ENCODE results near the gene CLEC11A.
"Not testable (repeated sequence)": the region's sequence is repeated elsewhere in the genome, so short reads cannot be mapped to it uniquely, and the experiment has no call there.

CLEC11A gene

GRCh38 chr19:50759076-50759475 lies 35.9 kb downstream of the CLEC11A start:
- not testable (repeated sequence) for DNase-seq (ENCODE audit: low read depth)

GRCh38 chr19:50759886-50760285 lies 36.7 kb downstream of the CLEC11A start:
- DNase-seq (ENCODE audit: low read depth): no peak

GRCh38 chr19:50761501-50761900 lies 38.3 kb downstream of the CLEC11A start:
- DNase-seq (ENCODE audit: low read depth): not testable (repeated sequence)

GRCh38 chr19:50763521-50763920 lies 40.4 kb downstream of the CLEC11A start:
- DNase-seq (ENCODE audit: low read depth): not testable (repeated sequence)

GRCh38 chr19:50764409-50764808 lies 41.2 kb downstream of the CLEC11A start:
- DNase-seq (ENCODE audit: low read depth): no peak

GRCh38 chr19:50766746-50767145 lies 43.6 kb downstream of the CLEC11A start:
- DNase-seq (ENCODE audit: low read depth): not testable (repeated sequence)

- DNase-seq (ENCODE audit: low read depth): not testable (repeated sequence)
These were observed 44.1 kb downstream of the CLEC11A start for GRCh38 chr19:50767263-50767662.

- no peak for DNase-seq (ENCODE audit: low read depth)
These were observed 45.1 kb downstream of the CLEC11A start for GRCh38 chr19:50768277-50768676.

- DNase-seq (ENCODE audit: low read depth): not testable (repeated sequence)
These were observed 47.0 kb downstream of the CLEC11A start, which contains the start of gene GPR32 for GRCh38 chr19:50770164-50770563. Gene GPR32 (plus strand): TSS chr19:50770464. CDS start chr19:50770601, 137 bp downstream.

- DNase-seq (ENCODE audit: low read depth): no peak
These were observed 47.7 kb downstream of the CLEC11A start for GRCh38 chr19:50770888-50771287.

- no peak for DNase-seq (ENCODE audit: low read depth)
These were observed 49.3 kb downstream of the CLEC11A start for GRCh38 chr19:50772476-50772875.

GRCh38 chr19:50772912-50773311 lies 49.7 kb downstream of the CLEC11A start:
- DNase-seq (ENCODE audit: low read depth): not testable (repeated sequence)

GRCh38 chr19:50773454-50773853 lies 50.3 kb downstream of the CLEC11A start:
- DNase-seq (ENCODE audit: low read depth): not testable (repeated sequence)

Measured in stimulated activated CD8-positive, alpha-beta memory T cell treated with anti-CD3 and anti-CD28 coated beads, Interleukin-15, amount 100 ng/mL, for 1 hour (primary cell).